Femur (tissue), 1 donor: ENCODE results near the gene SNAP47.
"Not testable (repeated sequence)": the region's sequence is repeated elsewhere in the genome, so short reads cannot be mapped to it uniquely, and the experiment has no call there.

Experiments
- DNase-seq: peaks from one replicate; pipeline ENCODE4 v3.0.0-alpha.2; 2017

Gene SNAP47

GRCh38 chr1:227734856-227735538 is at the start of gene SNAP47, which contains the start of gene JMJD4:
TSS of gene SNAP47 (plus strand) at chr1:227735435. CDS start at chr1:227747737, 12,302 bp downstream.
TSS of gene JMJD4 (minus strand) at chr1:227735302. CDS start at chr1:227735273, 29 bp downstream.
- DNase-seq = peak; percentile 95

GRCh38 chr1:227685807-227686206 is 49.4 kb upstream of the SNAP47 start:
- no peak for DNase-seq

- DNase-seq = no peak
Observed at GRCh38 chr1:227697321-227697864, 37.8 kb upstream of the SNAP47 start.

GRCh38 chr1:227701631-227702030 is 33.6 kb upstream of the SNAP47 start:
- not testable (repeated sequence) for DNase-seq

- no peak for DNase-seq
Observed at GRCh38 chr1:227707846-227708245, 27.4 kb upstream of the SNAP47 start.

- no peak for DNase-seq
Observed at GRCh38 chr1:227709451-227709850, 25.8 kb upstream of the SNAP47 start.

GRCh38 chr1:227710474-227710873 is 24.8 kb upstream of the SNAP47 start:
- not testable (repeated sequence) for DNase-seq

- no peak for DNase-seq
Observed at GRCh38 chr1:227712648-227713047, 22.6 kb upstream of the SNAP47 start.

- no peak for DNase-seq
Observed at GRCh38 chr1:227718932-227719331, 16.3 kb upstream of the SNAP47 start.

- DNase-seq = no peak
Observed at GRCh38 chr1:227723474-227723873, 11.8 kb upstream of the SNAP47 start.

GRCh38 chr1:227725046-227725445 is 10.2 kb upstream of the SNAP47 start:
- DNase-seq = no peak

- no peak for DNase-seq
Observed at GRCh38 chr1:227726318-227726717, 8.9 kb upstream of the SNAP47 start.

- DNase-seq = no peak
Observed at GRCh38 chr1:227726924-227727599, 8.2 kb upstream of the SNAP47 start.

GRCh38 chr1:227728059-227728891 is 7.0 kb upstream of the SNAP47 start:
- peak; percentile 83 for DNase-seq

- DNase-seq = no peak
Observed at GRCh38 chr1:227728892-227729143, 6.4 kb upstream of the SNAP47 start.

GRCh38 chr1:227729144-227729880 is 5.9 kb upstream of the SNAP47 start:
- peak; percentile 40 for DNase-seq

GRCh38 chr1:227729881-227730629 is 5.2 kb upstream of the SNAP47 start:
- DNase-seq = peak; percentile 63

GRCh38 chr1:227730630-227731151 is 4.5 kb upstream of the SNAP47 start:
- DNase-seq = no peak

- no peak for DNase-seq
Observed at GRCh38 chr1:227731241-227731677, 4.0 kb upstream of the SNAP47 start.

GRCh38 chr1:227731696-227732585 is 3.3 kb upstream of the SNAP47 start:
- DNase-seq = no peak
